GOT3 (cell line): ENCODE measurements around the gene PSMB8.

ENCODE experiments used
- DNase-seq: peaks from one replicate; lab custom pipeline; 2025; ENCODE audit warnings: mixed read lengths; lab: John Stamatoyannopoulos, UW

The PSMB8 gene

DNA sequence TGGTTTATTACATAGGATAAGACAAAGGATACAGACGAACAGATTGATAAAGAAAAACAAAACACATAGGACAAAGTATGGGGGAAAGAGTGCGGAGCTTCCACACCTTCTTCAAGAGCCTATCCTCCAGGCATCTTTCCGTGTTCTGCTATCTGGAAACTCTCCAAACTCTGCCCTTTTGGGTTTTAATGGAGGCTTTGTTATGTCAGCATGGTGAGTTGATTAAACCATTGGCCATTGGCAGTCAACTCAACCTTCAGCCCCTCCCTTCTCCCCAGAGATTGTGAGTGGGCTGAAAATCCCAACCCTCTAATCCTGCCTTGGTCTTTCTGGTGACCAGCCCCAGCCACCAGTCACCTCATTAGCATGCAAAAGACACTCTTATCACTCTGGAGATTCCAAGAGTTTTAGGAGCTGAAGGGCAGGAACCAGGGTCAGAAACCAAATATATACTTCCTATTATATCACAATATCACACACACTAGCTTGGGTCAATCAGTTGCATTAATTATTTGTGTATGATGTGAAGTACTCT is 50.9 kb downstream of the PSMB8 start:
- no peak for DNase-seq
